Hepatocyte (in vitro differentiated cells): ENCODE results near the gene ZBTB48. TPM values are rescaled to one million over a fixed set of nuclear protein-coding genes. Genes with fewer than 3 reads are reported as not detected.

Source experiments
- DNase-seq: peaks from one replicate; pipeline ENCODE4 v3.0.0-alpha.2; 2016; ENCODE audit warnings: low spot score
- H2AFZ ChIP-seq: fragments of 200-600 bp; sonication (generic); 2 replicates; pipeline ENCODE4 v1.6.0; 2016; ENCODE audit warnings: antibody characterized with exemption, mild to moderate bottlenecking
- H3K27ac ChIP-seq: fragments of 200-600 bp; sonication (generic); 2 replicates; pipeline ENCODE4 v1.5.1; 2016; ENCODE audit warnings: mild to moderate bottlenecking
- H3K27me3 ChIP-seq: fragments of 200-600 bp; sonication (generic); 2 replicates; pipeline ENCODE4 v1.6.1; 2016
- H3K36me3 ChIP-seq: fragments of 200-600 bp; sonication (generic); replicated peaks from 2 replicates; pipeline ENCODE4 v1.5.1; 2016; ENCODE audit warnings: low read depth; ENCODE audit not compliant: insufficient read depth
- H3K4me1 ChIP-seq: fragments of 200-600 bp; sonication (generic); 2 replicates; pipeline ENCODE4 v1.5.1; 2016; ENCODE audit warnings: mild to moderate bottlenecking, moderate library complexity; ENCODE audit not compliant: insufficient read depth
- H3K4me2 ChIP-seq: fragments of 200-600 bp; sonication (generic); 2 replicates; pipeline ENCODE4 v1.6.0; 2016
- H3K4me3 ChIP-seq: fragments of 200-600 bp; sonication (generic); 2 replicates; pipeline ENCODE4 v1.5.1; 2016; ENCODE audit warnings: mild to moderate bottlenecking
- H3K79me2 ChIP-seq: fragments of 200-600 bp; sonication (generic); 2 replicates; pipeline ENCODE4 v1.6.0; 2017; ENCODE audit warnings: mild to moderate bottlenecking
- H3K9me2 ChIP-seq: fragments of 200-600 bp; sonication (generic); replicated peaks from 2 replicates; pipeline ENCODE4 v1.6.0; 2017; ENCODE audit warnings: mild to moderate bottlenecking; ENCODE audit not compliant: insufficient read depth
- H3K9me3 ChIP-seq: fragments of 200-600 bp; sonication (generic); 2 replicates; pipeline ENCODE4 v1.5.1; 2016; ENCODE audit warnings: low read depth, mild to moderate bottlenecking
- H4K20me1 ChIP-seq: fragments of 200-600 bp; sonication (generic); 2 replicates; pipeline ENCODE4 v1.6.0; 2016; ENCODE audit warnings: mild to moderate bottlenecking; ENCODE audit not compliant: insufficient read depth, poor library complexity, severe bottlenecking
- CTCF ChIP-seq: fragments of 200-600 bp; sonication (generic); IDR thresholded peaks from 2 replicates; pipeline ENCODE4 v1.5.1; 2016; ENCODE audit warnings: antibody characterized with exemption, mild to moderate bottlenecking; ENCODE audit not compliant: poor library complexity
- EZH2 ChIP-seq: fragments of 200-600 bp; sonication (generic); IDR thresholded peaks from 2 replicates; pipeline ENCODE4 v1.6.1; 2016; ENCODE audit warnings: antibody characterized with exemption, mild to moderate bottlenecking, borderline replicate concordance
- EZH2phosphoT487 ChIP-seq: fragments of 200-600 bp; sonication (generic); IDR thresholded peaks from one replicate; pipeline ENCODE4 v1.6.1; 2018; ENCODE audit warnings: antibody characterized with exemption, mild to moderate bottlenecking, low read depth, moderate library complexity; ENCODE audit not compliant: unreplicated experiment, severe bottlenecking
- WGBS: methylation state at CpG from one replicate; pipeline ENCODE4 v1.1.6; 2016; ENCODE audit warnings: low lambda C conversion rate; ENCODE audit errors: missing lambda C conversion rate; 5-methylcytosine and 5-hydroxymethylcytosine counted together
- polyA plus RNA-seq: library from polyadenylated mRNA; unstranded; fragments of >200 nt; fragmentation: Nextera tagmentation; extraction: Ambion mirVana; gene quantifications from 2 replicates; pipeline ENCODE4 v1.2.1, GENCODE V29; 2016
- total RNA-seq: library from RNA; depleted of rRNA; stranded (reverse); fragments of >200 nt; gene quantifications from 2 replicates; pipeline ENCODE4 v1.2.3, GENCODE V29; 2014

Gene ZBTB48
- total and polyA plus RNA-seq, 2 experiments from 2014 or later = 22.9 to 24.8 TPM

DNA sequence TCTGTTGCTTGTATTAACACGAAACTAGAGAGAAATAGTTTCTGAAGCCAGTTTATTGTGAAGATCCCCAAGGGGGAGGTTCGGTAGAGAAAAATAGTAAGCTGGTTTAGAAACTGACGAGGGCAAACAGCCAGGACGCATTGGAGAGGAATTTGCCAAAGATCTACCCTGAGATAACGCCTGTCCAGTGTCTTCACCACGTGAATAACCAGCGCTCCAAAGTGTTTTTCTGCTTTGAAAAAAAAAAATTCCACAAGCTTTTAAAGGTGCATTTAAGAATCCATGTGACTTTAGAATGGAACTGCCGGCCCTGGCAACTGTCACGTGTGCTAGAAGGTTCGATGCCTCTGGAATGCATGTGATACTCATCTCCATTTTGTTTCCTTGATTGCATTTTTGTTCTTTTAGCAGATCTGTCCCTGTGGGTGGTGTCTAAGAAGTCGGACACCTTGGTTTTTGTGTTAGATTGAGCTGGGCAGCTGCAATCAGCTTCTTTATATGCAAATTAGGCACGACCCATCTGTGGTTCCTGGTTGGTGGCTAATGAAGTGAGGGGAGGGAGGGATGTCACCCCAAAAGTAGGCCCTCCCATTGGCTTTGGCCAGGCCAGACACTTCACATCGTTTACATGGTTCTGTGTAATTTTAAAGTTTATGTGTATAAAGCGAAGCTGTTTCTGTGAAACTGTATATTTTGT, 43.6 kb downstream of the ZBTB48 start:
- Histone ChIP-seq H3K9me2 (no peaks in the 10 kb centered on the region), H3K27ac (peak overlapping the region; percentile 36), H3K36me3 (no peaks in the 10 kb centered on the region), H3K9me3 (no peaks in the 10 kb centered on the region), H3K4me3 (no peak overlapping the region), H2AFZ (no peak overlapping the region), H3K79me2 (peaks cover 68% of the 10 kb centered on the region), H3K4me2 (no peak overlapping the region), H3K4me1 (peaks cover 13% of the 10 kb centered on the region), H3K27me3 (no peaks in the 10 kb centered on the region), H4K20me1 (peaks cover 13% of the 10 kb centered on the region)
- no peak for DNase-seq
- TF ChIP-seq EZH2phosphoT487 (no peak), EZH2 (no peak), CTCF (no peak)
- 78% methylated on average over 14 of the region's 14 CpGs for WGBS

DNA sequence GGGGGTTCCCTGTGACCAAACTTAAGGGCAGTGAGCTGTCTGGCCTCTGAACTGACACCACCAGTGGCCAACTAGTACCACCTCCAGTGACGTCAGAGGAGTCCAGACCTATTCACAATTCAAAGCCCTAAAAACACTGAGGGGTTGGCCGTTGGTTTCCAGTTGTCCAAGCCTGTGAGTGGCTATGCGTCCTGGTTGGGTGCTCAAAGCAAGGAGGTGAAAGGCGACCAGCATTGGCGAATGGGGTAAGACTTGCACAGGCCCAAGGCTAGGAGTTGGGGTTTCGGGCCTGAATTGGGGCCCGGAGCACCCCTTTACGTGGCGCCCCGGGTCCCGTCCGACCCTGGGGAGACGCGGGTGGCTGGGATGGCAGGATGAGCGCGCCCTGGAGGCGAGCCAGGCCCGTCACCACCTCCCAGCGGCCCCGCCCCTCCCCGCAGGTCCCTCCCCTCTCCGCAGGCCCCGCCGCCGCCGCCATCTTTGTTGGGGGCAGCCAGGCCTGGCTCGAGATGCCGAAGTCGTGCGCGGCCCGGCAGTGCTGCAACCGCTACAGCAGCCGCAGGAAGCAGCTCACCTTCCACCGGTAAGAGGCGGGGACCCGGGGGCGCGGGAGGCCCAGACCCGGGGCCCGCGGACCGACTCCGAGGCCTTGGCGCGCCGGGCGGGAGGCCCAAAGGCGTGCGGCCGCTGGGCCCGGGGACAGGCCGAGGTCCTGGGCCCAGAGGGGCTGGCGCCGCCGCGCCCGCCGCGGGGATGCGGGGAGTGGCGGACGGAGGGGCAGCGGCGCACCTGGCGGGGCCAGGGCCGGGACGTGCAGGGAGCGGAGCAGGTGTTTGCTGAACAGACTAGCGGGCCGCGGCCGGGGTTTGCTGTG, 45.2 kb downstream of the ZBTB48 start, which contains the start of gene THAP3:
Gene THAP3 (plus strand): TSS at position 159 of the 874 bp plus-strand sequence. CDS start 351 bp downstream, at position 510.
- Histone ChIP-seq H2AFZ (peak within 1 kb of the TSS; percentile 87), H3K36me3 (no peaks in the 10 kb centered on the region), H3K27ac (peak within 1 kb of the TSS; percentile 93), H4K20me1 (peaks cover 4% of the 10 kb centered on the region), H3K4me3 (peak within 1 kb of the TSS; percentile 81), H3K79me2 (peaks cover 57% of the 10 kb centered on the region), H3K9me3 (no peaks in the 10 kb centered on the region), H3K27me3 (no peaks in the 10 kb centered on the region), H3K4me1 (peaks cover 13% of the 10 kb centered on the region), H3K9me2 (no peaks in the 10 kb centered on the region), H3K4me2 (peak within 1 kb of the TSS; percentile 90)
- peak; percentile 95 for DNase-seq
- WGBS = 4% methylated on average over 38 of the region's 73 CpGs
- TF ChIP-seq EZH2phosphoT487 = no peak
- peak; percentile 22 for TF ChIP-seq CTCF
- no peak for TF ChIP-seq EZH2

DNA sequence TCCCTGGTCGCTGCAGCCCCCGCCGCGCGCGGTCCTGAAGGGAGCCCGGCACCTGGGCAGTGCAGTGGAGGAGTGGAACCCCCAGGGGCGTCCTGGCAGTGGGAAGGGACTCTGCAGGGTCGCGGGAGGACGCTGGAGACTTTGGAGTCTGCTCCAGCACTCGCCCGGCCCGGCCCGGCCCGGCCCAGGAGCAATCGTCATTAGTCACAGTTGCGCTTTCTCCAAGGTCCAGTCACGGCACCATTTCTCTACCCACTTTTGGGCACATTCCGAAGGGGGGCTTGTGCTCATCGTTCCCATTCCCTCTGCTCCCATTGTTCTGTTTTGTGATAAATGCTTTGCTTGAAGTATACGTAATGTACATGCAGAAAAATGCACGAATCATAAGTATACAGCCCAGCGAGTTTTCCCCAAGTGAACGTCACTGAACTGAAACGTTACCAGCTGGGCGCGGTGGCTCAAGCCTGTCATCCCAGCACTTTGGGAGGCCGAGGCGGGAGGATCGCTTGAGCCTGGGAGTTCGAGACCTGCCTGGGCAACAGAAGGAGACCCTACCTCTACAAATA, 45.9 kb downstream of the ZBTB48 start:
- TF ChIP-seq CTCF (no peak), EZH2 (no peak), EZH2phosphoT487 (no peak)
- no peaks in the 10 kb centered on the region for H3K27me3 ChIP-seq
- H3K9me3 ChIP-seq = no peaks in the 10 kb centered on the region
- H2AFZ ChIP-seq = peak overlapping the region; percentile 87
- H3K27ac ChIP-seq = peak overlapping the region; percentile 93
- H3K4me2 ChIP-seq = peak overlapping the region; percentile 90
- DNase-seq = peak; percentile 32
- H3K4me1 ChIP-seq = peaks cover 13% of the 10 kb centered on the region
- no peaks in the 10 kb centered on the region for H3K36me3 ChIP-seq
- H3K9me2 ChIP-seq = no peaks in the 10 kb centered on the region
- H3K79me2 ChIP-seq = peaks cover 50% of the 10 kb centered on the region
- WGBS = 29% methylated on average over 17 of the region's 32 CpGs
- H3K4me3 ChIP-seq = peak overlapping the region; percentile 81
- H4K20me1 ChIP-seq = peaks cover 4% of the 10 kb centered on the region
